B cell (primary cell): ENCODE measurements around the gene KIF25.

ENCODE experiments used
- CTCF ChIP-seq: fragments of 200-600 bp; IDR thresholded peaks from one replicate; pipeline ENCODE4 v1.8.0; 2022; ENCODE audit warnings: antibody characterized with exemption, mild to moderate bottlenecking
- EZH2 ChIP-seq: IDR thresholded peaks from 2 replicates; pipeline ENCODE4 v1.6.1; 2012; ENCODE audit warnings: borderline replicate concordance, low read depth, mild to moderate bottlenecking, moderate library complexity, low read length; ENCODE audit not compliant: insufficient read depth, poor library complexity, severe bottlenecking

GRCh38 chr6:168017629-168018028, 20.2 kb downstream of the KIF25 start:
- TF ChIP-seq EZH2 = no peak
- no peak for TF ChIP-seq CTCF
